HG03025 (cell line): ENCODE data around the gene TEX36.
"Not testable (repeated sequence)": the region's sequence is repeated elsewhere in the genome, so short reads cannot be mapped to it uniquely, and the experiment has no call there.

Experiments used
- ATAC-seq: cut with Tn5 transposase; IDR thresholded peaks from one replicate; pipeline ENCODE4 v1.9.1; 2021; ENCODE audit warnings: mild to moderate bottlenecking, moderate library complexity; ENCODE audit not compliant: unreplicated experiment, low FRiP score

TEX36 gene

DNA sequence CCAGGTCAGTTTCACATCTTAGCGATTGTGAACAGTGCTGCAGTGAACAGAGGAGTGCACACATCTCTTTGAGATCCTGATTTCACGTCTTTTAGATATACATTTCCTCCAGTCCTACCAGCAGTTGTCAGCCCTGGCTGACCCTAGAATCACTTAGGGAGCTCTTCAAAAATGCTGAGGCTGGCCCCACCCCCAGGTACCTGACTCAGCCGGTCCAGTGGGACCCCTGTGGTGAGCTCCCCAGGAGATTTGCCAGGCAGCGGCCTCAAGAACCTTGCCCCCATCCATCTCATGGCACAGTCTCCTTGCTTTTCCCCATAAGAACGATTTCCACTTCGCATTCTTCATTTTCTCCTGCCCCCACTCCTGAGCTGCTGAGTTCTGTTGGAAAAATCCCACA, 45.5 kb downstream of the TEX36 start:
- no peak for ATAC-seq

DNA sequence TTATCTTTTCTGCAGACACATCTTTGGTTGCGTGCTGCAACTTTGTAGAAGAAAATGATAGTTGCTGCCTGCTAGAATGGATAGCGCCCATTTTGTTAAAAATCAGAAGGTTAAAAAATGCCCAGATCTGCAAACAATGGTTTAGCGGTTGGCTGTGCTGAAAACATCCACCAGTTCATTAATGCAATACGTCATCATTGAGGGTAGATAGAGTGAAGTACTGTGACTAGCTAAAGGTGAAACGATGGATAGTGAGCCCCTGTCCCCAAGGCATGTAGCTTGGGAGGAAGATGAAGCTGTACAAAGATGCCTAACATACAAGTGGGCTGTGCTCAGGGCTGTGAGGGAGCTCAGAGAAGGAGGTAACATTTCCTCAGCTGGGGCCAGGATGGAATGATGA, 48.4 kb downstream of the TEX36 start:
- no peak for ATAC-seq

DNA sequence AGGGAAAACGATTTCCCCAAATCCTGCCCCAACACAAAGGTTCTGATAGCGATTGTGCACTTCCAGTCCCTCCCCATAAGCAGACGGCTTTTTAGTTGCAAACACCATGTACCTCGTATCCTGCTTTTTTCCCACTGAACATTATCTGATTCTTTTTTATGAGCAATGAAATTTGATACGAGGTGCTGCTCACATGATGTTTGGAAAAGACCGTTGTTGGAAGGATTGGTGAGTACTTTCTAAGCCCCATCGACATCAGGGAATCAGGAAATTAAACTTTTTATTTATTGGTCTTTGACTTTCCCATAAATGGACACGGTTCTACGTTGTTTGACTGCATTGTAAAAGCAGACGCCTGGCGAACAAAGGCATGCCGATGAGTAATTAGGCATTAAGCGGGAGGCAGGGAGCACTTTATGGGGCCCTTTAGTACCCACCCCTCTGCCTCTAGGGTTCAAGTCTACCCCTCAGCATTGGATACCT, 49.4 kb downstream of the TEX36 start:
- no peak for ATAC-seq

DNA sequence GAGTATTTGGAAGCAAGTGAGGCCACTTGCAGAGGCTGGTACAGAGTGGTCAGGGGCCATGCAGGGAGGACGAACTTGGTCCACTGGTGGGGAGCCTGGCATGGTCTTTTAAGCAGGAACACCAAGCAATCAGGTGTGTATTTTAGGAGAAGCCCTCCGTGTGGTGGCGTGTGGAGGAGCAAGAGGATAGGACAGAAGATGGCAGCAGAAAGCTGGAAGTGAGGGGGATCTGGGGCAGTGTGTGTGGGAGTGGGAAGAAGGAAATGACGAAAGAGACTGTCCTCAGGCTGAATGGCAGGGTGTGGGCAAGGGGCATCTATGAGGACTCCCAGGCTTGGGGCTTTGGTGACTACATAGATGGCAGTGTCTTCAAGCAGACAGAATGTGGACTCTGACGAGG, 51.2 kb downstream of the TEX36 start:
- ATAC-seq, result no peak

DNA sequence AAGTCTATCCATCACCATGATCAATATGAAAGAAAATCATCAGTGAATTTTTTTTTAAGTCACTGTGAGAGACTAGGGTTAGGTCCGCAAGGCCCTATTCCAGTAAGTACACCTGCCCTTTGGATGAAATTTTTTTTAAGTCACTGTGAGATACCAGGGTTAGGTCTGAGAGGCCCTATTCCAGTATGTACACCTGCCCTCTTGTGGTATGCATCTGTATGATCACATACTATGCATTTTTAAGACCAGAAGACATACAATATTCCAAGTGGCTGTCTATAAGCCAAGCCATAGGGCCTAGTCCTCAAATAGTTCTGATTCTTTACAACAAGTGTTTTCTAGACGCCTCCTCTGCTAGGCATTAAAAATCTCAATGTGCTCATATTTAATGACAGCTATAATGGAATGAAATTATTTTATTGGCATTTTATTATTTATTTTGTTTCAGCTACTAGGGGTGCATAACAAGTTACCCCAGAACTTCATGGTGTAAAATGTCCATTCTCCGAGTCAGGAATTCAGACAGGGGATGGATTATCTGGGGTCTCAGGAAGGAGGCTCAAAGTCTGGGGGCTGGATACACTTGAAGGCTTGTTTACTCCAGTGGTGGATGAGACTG, 53.1 kb downstream of the TEX36 start:
- ATAC-seq, result peak; percentile 45

DNA sequence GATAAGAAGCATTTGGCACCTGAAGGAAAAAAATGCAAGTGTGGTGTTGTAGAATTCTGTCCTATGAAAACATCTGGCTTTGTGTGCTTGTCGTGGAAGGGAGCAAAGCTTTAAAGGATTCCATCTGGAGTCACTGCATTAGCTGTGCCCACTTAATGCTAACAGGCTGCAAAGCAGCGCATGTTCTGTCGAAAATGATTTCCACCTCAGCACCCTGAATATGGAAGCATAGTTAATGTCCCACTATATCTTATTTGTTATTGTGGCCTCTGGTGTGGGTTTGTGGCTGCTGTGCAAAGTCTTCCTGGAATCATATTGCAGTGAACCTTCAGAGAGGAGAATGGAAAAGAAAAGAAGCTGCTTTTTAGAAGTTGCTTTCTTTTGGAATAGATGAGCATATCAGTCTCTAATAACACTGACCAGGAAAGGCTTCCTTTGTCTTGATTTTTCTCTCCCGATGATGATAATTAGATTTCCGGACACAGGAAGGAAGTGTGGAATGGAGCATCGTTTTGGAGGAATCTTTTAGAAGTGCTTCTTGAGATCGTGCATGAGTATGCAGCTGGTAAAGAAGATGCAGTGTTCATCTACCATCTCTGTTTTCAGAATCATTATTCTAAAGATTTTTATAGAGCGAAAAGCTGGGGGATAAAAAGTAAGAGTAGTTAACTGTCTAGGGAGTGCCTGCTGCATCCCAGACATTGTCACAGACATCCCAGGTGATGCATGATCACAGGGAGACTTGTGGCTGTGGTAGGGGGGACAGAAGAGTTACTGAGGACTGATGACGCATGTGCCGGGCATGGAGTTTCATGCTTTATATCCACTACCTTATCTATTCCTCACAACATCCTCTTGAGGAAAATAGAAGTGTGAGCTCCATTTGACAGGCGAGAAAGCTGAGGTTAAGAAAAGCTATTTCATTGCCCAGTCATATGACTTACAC, 54.6 kb downstream of the TEX36 start:
- ATAC-seq, result no peak

DNA sequence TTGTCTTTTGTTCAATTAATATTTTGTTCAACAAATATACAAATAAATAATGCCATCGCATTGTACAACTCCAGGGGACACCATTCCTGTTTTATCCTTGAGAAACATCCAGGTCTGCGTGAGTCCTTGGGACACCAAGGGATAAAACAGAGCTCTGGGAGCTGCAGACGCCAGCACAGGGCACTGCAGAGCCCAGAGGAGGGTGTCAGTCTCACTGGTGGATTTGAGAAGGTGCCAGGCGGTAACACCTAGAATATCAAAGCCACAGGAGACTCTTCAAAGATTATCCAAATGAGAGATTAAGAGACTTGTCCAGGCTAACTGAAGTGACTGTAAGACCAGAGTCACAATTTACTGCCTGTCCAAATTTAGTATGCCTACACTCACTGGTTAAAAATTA, 55.3 kb downstream of the TEX36 start:
- no peak for ATAC-seq

DNA sequence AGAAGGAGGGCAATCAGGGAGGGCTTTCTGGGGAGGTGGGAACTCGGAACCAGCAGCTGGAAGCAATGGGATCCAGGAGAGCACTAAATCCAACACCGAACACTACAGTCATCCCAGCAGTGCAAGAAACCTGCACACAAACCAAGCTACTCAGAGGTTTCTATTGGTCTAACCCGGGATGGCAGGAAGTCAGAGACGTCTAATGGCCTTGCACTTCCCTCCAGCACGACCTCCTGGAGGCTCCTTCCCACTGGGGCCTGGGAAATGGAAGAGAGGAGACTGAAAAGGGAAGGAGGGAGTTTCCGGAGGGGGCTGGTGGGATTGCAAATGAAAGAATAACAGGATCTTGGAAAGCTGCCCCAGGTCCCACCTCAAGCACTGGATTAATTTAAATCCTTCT, 56.3 kb downstream of the TEX36 start:
- ATAC-seq, result no peak

DNA sequence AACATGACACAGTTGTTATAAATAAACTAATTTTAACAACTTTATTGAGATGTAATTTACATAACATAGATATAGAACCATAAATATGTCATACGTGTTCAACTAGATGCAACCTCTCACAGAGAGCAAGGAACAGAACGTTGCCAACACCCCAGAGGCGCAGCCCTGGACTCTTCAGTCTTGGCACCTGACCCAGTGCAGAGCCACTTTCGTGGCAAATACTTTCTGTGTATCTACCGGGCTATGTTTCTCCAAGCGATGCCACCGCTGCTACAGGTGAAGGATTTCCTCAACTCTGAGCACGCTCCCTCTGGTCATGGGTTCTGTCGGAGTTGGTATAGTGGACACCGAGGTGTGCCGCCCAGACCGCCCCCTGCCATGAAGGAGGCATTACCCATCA, 57.4 kb downstream of the TEX36 start:
- no peak for ATAC-seq

DNA sequence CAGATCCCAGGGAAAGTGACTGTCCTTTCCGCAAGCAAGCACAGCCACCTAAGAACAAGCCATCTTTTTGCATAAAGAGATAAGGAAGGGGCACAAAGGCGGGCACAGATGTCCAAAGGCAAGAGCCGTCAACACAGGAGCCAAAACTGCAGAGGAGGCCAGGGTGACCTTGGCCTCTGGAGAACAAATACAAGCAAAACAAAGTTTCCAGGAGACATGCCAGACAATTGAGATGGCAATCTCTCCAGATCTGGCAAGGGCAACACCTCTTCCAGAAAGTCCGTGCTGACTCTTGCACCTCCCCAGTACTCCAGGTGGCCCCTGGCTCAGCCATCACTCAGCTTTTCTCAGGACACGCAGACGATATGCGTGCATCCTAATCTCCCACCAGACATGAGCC, 58.2 kb downstream of the TEX36 start:
- no peak for ATAC-seq

DNA sequence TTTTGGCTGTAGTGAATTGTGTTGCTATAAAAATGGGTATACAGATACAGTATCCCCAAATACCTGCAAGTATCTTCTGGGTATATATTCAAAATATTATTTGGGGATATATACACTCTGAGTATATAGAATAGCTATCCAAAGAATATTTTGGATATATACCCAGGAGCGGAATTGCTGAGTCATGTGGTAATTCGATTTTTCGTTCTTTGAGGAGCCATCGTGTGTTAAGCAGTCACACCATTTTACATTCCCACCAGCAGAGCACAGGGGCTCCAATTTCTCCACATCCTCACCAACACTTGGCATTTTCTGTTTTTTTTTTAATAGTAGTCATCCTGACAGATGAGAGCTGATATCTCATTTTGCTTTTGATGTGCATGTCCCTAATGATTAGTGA, 61.9 kb downstream of the TEX36 start:
- ATAC-seq, result no peak

DNA sequence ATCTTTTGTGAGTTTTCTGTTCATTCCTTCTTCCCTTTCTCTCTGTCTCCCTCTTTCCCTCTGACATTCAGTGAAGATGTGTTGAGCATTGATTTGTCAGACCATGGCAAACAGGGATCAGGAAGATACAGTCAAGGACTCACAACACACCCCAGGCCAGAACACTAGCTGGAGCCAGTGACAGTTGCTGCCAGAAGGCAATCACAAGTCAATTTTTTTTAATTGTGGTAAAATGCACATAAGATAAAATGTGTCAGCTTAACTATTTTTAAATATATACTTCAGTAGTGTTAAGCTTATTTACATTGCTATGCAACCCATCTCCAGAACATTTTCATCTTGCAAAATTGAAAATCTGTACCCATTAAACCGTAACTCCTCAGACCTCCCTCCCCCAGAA, 62.6 kb downstream of the TEX36 start:
- no peak for ATAC-seq

DNA sequence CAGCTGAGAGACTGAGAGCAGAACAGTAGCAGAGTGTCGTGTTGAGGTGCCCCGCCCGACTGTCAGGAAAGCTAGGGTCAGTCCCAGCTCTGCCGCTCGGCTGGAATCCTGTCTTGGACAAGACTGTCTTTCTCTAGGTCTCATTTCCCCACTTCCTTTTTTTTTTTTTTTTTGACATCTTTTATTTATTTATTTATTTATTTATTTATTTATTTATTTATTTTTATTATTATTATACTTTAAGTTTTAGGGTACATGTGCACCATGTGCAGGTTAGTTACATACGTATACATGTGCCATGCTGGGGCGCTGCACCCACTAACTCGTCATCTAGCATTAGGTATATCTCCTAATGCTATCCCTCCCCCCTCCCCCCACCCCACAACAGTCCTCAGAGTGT, 69.9 kb downstream of the TEX36 start:
- not testable (repeated sequence) for ATAC-seq

DNA sequence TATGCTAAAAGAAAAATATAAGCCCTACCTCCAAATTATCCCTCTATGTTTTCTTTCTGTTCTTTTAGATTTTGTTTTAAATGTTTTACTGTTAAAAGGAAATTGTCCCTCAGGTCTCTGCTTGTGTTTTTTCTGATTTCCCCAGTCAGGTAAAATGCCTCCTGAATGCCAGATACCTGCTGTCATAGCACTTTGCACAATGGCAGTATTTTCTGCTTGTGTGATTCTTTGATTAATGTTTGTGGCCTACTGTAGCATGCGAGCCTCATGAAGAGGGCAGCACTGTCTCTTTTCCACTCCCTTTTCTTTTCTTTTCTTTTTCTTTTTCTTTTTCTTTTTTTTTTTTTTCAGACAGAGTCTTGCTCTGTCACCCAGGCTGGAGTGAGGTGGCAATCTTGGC, 71.2 kb downstream of the TEX36 start:
- ATAC-seq, result no peak

DNA sequence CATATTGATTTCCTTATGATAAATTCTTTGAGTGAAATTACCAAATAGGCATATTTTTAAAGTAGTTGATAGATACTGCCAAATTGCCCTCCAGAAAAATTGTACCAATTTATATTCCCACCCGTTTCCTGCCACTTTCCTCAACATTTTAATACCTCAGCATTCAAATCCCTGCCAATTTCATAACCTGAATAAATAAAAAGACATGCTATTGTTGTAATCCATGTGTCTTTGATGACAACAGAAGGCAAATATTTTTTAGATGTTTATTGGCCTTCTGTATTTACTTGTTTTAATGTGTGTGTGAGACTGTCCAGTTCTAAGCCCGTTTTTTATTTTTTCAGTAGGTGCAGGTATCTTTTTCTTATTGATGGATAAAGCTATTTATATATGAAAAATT, 71.7 kb downstream of the TEX36 start:
- no peak for ATAC-seq

DNA sequence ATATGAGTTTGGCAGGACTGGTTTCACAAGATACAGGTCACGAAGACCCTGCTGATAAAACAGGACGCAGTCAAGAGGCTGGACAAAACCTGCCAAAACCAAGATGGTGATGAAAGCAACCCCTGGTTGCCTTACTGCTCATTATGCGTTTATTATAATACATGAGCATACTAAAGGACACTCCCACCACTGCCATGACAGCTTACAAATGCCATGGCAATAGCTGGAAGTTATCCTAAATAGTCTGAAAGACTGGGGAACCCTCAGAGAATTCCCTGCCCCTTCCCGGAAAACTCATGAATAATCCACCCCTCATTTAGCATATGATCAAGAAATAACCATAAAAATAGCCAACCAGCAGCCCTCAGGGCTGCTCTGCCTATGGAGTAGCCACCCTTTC, 73.1 kb downstream of the TEX36 start:
- no peak for ATAC-seq

DNA sequence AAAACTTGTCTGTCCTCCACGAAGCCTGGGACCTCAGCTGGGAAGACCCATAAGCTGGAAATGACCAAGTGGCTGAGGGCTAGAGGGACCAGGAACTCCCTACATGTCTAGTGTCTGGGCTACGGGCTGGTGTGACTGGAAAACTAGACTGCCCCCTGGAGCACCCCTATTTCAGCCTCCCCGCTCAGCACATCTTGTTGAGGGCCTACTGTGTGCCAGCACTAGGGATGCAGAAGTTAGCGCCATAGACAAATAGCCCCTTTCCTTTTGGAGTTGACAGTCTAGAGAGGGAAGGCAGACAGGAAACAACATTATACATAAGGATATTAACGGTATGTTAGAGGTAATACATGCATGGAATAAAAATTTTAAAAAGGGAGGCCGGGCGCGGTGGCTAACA, 74.5 kb downstream of the TEX36 start:
- no peak for ATAC-seq

DNA sequence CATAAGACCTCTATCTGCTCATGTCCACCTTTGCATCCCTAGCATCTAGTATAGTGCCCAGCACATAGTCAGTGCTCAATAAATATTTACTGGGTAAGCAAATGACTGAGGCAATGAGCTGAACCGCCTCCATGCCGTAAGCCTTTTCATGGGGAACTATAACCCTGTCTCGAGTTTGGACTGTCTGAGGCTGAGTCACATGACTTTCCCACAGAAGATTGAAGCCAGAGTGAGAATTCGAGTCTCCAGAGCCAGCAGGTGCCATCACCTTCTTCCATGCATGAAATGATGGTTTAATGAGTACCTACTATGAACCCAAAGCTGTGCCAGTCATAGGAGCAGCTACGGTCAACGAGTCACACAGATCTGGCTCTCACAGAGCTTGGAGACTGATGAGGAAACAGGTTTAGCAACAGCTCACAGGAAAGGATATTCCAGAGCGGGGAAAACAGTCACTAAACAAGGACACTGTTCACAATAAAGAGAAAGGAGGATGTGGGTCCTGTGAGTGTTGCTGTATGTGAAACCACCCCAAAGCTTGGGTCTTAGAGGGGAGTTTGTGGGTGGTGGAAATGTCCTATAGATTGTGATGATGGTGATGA, 75.2 kb downstream of the TEX36 start:
- no peak for ATAC-seq

DNA sequence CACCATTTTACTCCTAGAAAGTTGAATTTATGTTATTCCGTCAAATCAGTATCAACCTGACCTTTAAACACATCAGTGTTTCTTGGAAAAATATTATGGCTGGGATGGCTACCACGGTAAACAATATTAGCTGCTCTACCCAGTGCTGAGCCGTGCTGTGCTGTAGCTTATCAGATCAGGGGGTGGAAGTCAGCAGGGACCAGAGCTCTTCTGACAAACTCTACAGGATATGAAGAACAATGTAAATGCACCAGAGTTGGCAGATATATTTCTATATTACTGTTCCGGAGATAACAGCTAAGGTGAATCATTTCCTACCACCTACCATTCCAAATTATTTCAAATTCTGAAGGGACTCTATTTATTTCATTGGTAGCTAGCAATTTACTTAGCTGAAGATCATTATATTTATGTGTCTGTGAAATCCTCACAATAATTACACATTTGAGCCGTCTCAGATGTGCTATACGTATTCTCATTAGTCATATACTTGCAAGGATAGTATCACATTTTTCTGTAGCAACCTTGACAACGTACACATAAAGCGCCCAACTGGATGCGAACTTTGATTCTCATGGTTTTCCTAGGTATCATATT, 76.5 kb downstream of the TEX36 start:
- ATAC-seq, result no peak
